Pancreas (tissue), 10 donors: ENCODE measurements around the gene SORBS2. TPM values are rescaled to one million over a fixed set of nuclear protein-coding genes. Genes with fewer than 3 reads are reported as not detected.

ENCODE experiments used
- ATAC-seq, 4 donors: fragments of 200-7000 bp; cut with Tn5 transposase; one replicate each; pipeline versions ENCODE4 v1.8.0 to v1.9.1; 2020; ENCODE audit warnings: mild to moderate bottlenecking in 4 of 4, moderate library complexity in 4 of 4
- DNase-seq, 6 donors: peaks; one replicate each; pipeline ENCODE4 v3.0.0-alpha.2; 2020
- FAIRE-seq: peaks from 2 replicates; lab custom pipeline; 2012; peaks lifted over from hg19 to GRCh38; lab: Jason Lieb, UNC
- H3K27ac ChIP-seq, 4 donors: fragments of 200-600 bp; sonication (generic); 1 replicate in 3 of 4; 2 replicates in 1 of 4; pipeline versions ENCODE4 v1.5.0 to v1.8.0; 2020
- H3K27me3 ChIP-seq, 4 donors: fragments of 200-600 bp; one replicate each; pipeline ENCODE4 v1.8.0; 2021
- H3K36me3 ChIP-seq, 3 donors: fragments of 200-600 bp; sonication (generic) in 1 of 3; one replicate each; pipeline versions ENCODE4 v1.5.0 to v1.8.0; 2020 to 2021
- H3K4me1 ChIP-seq, 3 donors: fragments of 200-600 bp; one replicate each; pipeline ENCODE4 v1.8.0; 2021
- H3K4me3 ChIP-seq, 4 donors: fragments of 200-600 bp; sonication (generic) in 2 of 4; one replicate each; pipeline versions ENCODE4 v1.5.0 to v1.8.0; 2020 to 2021
- H3K9me3 ChIP-seq, 4 donors: fragments of 200-600 bp; one replicate each; pipeline ENCODE4 v1.8.0; 2021
- CTCF ChIP-seq, 4 donors: fragments of 200-600 bp; sonication (generic) in 3 of 4; IDR thresholded peaks; one replicate each; pipeline versions ENCODE4 v1.5.0 to v1.8.0; 2021; ENCODE audit warnings: antibody characterized with exemption in 4 of 4
- WGBS, 2 donors: extraction: QIAGEN DNeasy Blood & Tissue Kit; methylation state at CpG; one replicate each; pipeline ENCODE4 v1.1.7; 2013; 5-methylcytosine and 5-hydroxymethylcytosine counted together
- intact Hi-C, 3 donors: fragments of 100-400 bp; cut with DNase I; formaldehyde crosslinking; loops; one replicate each; pipeline versions ENCODE4 v1.11.1 to v1.14.2; 2022
- polyA plus RNA-seq, 2 donors: library from polyadenylated mRNA; stranded (reverse); fragments of 200-250 nt; gene quantifications; one replicate each; pipeline ENCODE4 v1.2.3, GENCODE V29; 2013
- total RNA-seq, 6 donors: library from RNA; stranded (reverse); fragmentation: NEBNext Ultra II Directional in 4 of 6; extraction: Animal tissue kit (Norgen Biotek cat#: 25700) in 4 of 6; gene quantifications; one replicate each; pipeline versions ENCODE4 v1.2.1 to v1.2.4, GENCODE V29; 2021 to 2023
- donor health status: healthy with polysubstance abuse.
- donor health status: DM: no; HTN: no; CAD: no; lungs with moderate emphysema.
- donor health status: DM: no; HTN: no; CAD: no.
- donor health status: control.
- donor health status: control.
- donor health status: Bipolar disorder and iron deficiency.
- donor health status: DM: yes; HTN: yes; CAD: no.
- donor health status: DM: no; HTN: no; CAD: no.
- donor health status: DM: no; HTN: no; CAD: no.
- donor health status: DM: yes; HTN: yes; CAD: no.

The SORBS2 gene
- total and polyA plus RNA-seq, 8 donors, result 61.7 to 245 (median 140) TPM

- Histone ChIP-seq H3K4me3 (no peak overlapping the region), H3K27me3 (no peaks in the 10 kb centered on the region), H3K36me3 (peaks cover 0 to under 1% (median 0%) of the 10 kb centered on the region in 3 donors), H3K9me3 (no peaks in the 10 kb centered on the region), H3K27ac (peak overlapping the region in 3 of 4 donors; percentile 17 to 84 (median 79)), H3K4me1 (peaks cover 43 to 74% (median 69%) of the 10 kb centered on the region in 3 donors)
- intact Hi-C loops, result no loop called here
- ATAC-seq, result peak; percentile 47 to 73 (median 53)
- DNase-seq, result peak in 1 of 6 donors; percentile 59
- no peak for FAIRE-seq
- TF ChIP-seq CTCF (IDR thresholded peaks at IDR 0.05), result no peak
These were observed 21.1 kb upstream of the SORBS2 start for GRCh38 chr4:185833055-185833598.

GRCh38 chr4:185831125-185831815 lies 19.3 kb upstream of the SORBS2 start:
- Histone ChIP-seq H3K9me3 (no peaks in the 10 kb centered on the region), H3K27ac (peak overlapping the region; percentile 1 to 84 (median 60)), H3K27me3 (no peaks in the 10 kb centered on the region), H3K36me3 (peaks cover 0 to 3% (median 0%) of the 10 kb centered on the region in 3 donors), H3K4me1 (peaks cover 30 to 60% (median 50%) of the 10 kb centered on the region in 3 donors), H3K4me3 (no peak overlapping the region)
- WGBS, 2 donors, result 32 to 39% methylated on average over 5 of the region's 5 CpGs
- DNase-seq, result no peak
- TF ChIP-seq CTCF (IDR thresholded peaks at IDR 0.05), result no peak
- FAIRE-seq, result no peak
- peak; percentile 27 to 49 (median 35) for ATAC-seq
- intact Hi-C loops, result no loop called here

GRCh38 chr4:185830263-185830994 lies 18.4 kb upstream of the SORBS2 start:
- no peaks in the 10 kb centered on the region for H3K27me3 ChIP-seq
- no peaks in the 10 kb centered on the region for H3K9me3 ChIP-seq
- TF ChIP-seq CTCF (IDR thresholded peaks at IDR 0.05), result no peak
- 14 to 17% methylated on average over 4 of the region's 4 CpGs for WGBS, 2 donors
- peak in 3 of 6 donors; percentile 48 to 69 (median 63) for DNase-seq
- intact Hi-C loops, result no loop called here
- H3K4me3 ChIP-seq, result no peak overlapping the region
- no peak for FAIRE-seq
- peak; percentile 72 to 82 (median 78) for ATAC-seq
- peaks cover 0 to 3% (median 0%) of the 10 kb centered on the region in 3 donors for H3K36me3 ChIP-seq
- H3K27ac ChIP-seq, result peak overlapping the region in 3 of 4 donors; percentile 42 to 84 (median 79)
- peaks cover 30 to 58% (median 49%) of the 10 kb centered on the region in 3 donors for H3K4me1 ChIP-seq

GRCh38 chr4:185826381-185826780 lies 14.4 kb upstream of the SORBS2 start:
- H3K27ac ChIP-seq, result peak overlapping the region in 3 of 4 donors; percentile 3 to 95 (median 94)
- ATAC-seq, result no peak
- H3K9me3 ChIP-seq, result no peaks in the 10 kb centered on the region
- 0 to 50% methylated on average over 1 of the region's 1 CpG for WGBS, 2 donors
- intact Hi-C loops, result no loop called here
- no peak overlapping the region for H3K4me3 ChIP-seq
- TF ChIP-seq CTCF (IDR thresholded peaks at IDR 0.05), result no peak
- peaks cover 0 to 3% (median 0%) of the 10 kb centered on the region in 3 donors for H3K36me3 ChIP-seq
- no peaks in the 10 kb centered on the region for H3K27me3 ChIP-seq
- DNase-seq, result no peak
- peaks cover 35 to 45% (median 36%) of the 10 kb centered on the region in 3 donors for H3K4me1 ChIP-seq
- no peak for FAIRE-seq
